ENCODE results near the gene KBTBD4.

The KBTBD4 gene

DNA sequence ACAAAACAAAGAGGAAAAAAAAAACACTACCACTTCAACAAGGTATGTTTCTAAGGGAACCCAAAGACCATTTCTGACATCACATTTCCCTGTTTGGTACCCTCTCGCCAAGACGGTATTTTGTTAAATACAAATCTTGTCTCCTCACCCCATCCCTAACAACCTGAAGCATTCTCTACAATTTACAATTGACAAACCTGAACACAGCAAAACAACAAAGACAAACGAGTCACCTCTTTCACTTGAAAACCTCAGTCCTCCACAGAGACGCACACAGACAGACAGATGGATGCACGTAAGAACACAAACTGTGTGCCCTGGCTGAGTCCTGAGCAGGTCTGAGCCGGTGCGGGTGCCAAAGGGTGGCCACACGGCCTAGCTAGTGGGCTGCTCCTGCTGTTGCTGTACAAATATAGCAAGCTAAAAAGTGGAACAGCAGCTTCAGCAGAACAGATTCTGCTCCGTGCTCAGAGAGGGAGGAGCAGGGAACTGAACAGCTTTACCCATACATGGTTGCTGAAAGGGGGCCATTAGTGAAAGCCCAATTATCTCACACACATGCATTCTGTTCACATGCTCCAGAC, 54.4 kb downstream of the KBTBD4 start:
- DNase-seq (ENCODE audit: low spot score): no peak

DNA sequence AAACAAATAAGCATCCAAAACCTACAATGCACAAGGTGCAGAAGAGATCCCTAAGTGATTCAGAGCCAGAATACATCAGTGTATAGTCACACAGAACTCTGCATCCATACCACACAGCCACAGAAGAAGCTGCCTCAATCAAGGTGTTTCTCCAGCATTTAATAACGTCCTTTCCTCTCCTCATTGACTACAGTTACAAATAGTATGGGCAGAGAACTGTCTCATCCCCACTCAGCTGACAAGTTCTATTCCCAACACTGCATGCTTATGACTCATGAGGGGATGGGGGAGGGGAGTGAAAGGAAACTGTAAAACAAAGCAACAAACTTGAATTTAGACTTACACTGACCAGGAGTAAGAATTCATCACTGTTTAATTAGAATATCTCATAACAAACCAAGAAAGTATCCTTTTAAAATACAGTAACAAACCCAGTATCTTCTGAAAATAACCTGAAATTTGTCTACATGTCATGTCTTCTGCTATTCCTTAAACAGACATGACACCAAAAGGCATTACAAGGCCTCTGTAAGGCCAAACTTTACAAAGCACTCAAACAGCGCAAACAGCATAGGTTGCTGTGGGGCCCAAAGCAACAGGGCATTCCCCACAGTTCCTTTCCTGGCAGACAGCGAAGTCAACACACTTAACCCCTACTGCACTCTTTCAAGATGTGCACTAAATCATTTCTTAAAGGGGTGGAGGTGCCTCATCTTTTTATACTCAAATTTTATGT, 55.1 kb downstream of the KBTBD4 start:
- peak; percentile 87 for DNase-seq (ENCODE audit: low spot score)
